H1 (cell line): ENCODE measurements around the gene PPP1R2. TPM values are rescaled to one million over a fixed set of nuclear protein-coding genes. Genes with fewer than 3 reads are reported as not detected.

Source experiments
- polyA plus RNA-seq, 7 experiments: library from polyadenylated mRNA; depleted of rRNA in 3 of 7; stranded (reverse) in 5 of 7; unstranded in 2 of 7; fragments of >200 nt in 5 of 7; fragments of 200-250 nt in 2 of 7; gene quantifications; 1 replicate in 5 of 7; 2 replicates in 1 of 7; 4 replicates in 1 of 7; pipeline versions ENCODE4 v1.2.1 to v1.2.3, GENCODE V29; 2011 to 2013; ENCODE audit warnings: missing spikeins in 2 of 7, mixed read lengths in 2 of 7
- small RNA-seq: library from polyadenylated mRNA; stranded (forward); fragments of <200 nt; extraction: miRNeasy Mini kit (QIAGEN cat#:217004); gene quantifications from one replicate; pipeline ENCODE3, GENCODE V24; 2013; ENCODE audit not compliant: insufficient read depth
- total RNA-seq: library from RNA; stranded (reverse); fragmentation: NEBNext Ultra II Directional; extraction: Animal tissue kit (Norgen Biotek cat#: 25700); gene quantifications from 2 replicates; pipeline ENCODE4 v1.2.1, GENCODE V29; 2021

Gene PPP1R2
- total and polyA plus RNA-seq, 2 of the 8 experiments (the other 6 are each of a cell fraction or from before 2014, with no cell fraction given): 14.0 to 26.5 TPM

Small RNA genes lying within 50 kb of the gene (small RNA-seq; reads per million reads assigned to genes)
- gene RN7SL73P (not detected), gene RNU6ATAC24P (not detected)

Other genes starting within 250 kb of the PPP1R2 start
- gene ACAP2, start 100.3 kb downstream of the PPP1R2 start, total RNA-seq: 35.1 and 37.3 TPM in 2 replicates
- 5.6 and 7.7 TPM in 2 replicates for gene ACAP2, start 100.3 kb downstream of the PPP1R2 start, polyA plus RNA-seq (2011; rRNA removed)
- not detected in 2 replicates for gene APOD, start 40.6 kb upstream of the PPP1R2 start, total RNA-seq
- gene APOD, start 40.6 kb upstream of the PPP1R2 start, polyA plus RNA-seq (2011; rRNA removed): not detected in 2 replicates
- 0.24 TPM in 1 of 2 replicates, not detected in the other for gene MUC20, start 177.7 kb upstream of the PPP1R2 start, total RNA-seq
- gene MUC20, start 177.7 kb upstream of the PPP1R2 start, polyA plus RNA-seq (2011; rRNA removed): 0.19 and 0.26 TPM in 2 replicates